22Rv1 (cell line): ENCODE measurements around the gene C18orf32.
A peak's percentile ranks its signal among the peaks of the same experiment; 100 is the strongest.

Experiments used
- H3K27ac ChIP-seq: fragments of 450-650 bp; 2 replicates; pipeline ENCODE4 v1.5.1; 2017
- ZFX ChIP-seq: fragments of 450-650 bp; IDR thresholded peaks from 2 replicates; pipeline ENCODE4 v1.6.1; 2017; ENCODE audit warnings: antibody characterized with exemption, borderline replicate concordance
- TF ChIP-seq, protein P1 (sequence below): fragments of 450-650 bp; IDR thresholded peaks from 2 replicates; pipeline ENCODE4 v1.5.1; 2017; ENCODE audit warnings: mild to moderate bottlenecking

The C18orf32 gene

GRCh38 chr18:49495480-49495879, 8.4 kb upstream of the C18orf32 start:
- no peak for TF ChIP-seq ZFX
- no peak overlapping the region for H3K27ac ChIP-seq

GRCh38 chr18:49495076-49495475, 8.0 kb upstream of the C18orf32 start:
- TF ChIP-seq, protein P1, sequence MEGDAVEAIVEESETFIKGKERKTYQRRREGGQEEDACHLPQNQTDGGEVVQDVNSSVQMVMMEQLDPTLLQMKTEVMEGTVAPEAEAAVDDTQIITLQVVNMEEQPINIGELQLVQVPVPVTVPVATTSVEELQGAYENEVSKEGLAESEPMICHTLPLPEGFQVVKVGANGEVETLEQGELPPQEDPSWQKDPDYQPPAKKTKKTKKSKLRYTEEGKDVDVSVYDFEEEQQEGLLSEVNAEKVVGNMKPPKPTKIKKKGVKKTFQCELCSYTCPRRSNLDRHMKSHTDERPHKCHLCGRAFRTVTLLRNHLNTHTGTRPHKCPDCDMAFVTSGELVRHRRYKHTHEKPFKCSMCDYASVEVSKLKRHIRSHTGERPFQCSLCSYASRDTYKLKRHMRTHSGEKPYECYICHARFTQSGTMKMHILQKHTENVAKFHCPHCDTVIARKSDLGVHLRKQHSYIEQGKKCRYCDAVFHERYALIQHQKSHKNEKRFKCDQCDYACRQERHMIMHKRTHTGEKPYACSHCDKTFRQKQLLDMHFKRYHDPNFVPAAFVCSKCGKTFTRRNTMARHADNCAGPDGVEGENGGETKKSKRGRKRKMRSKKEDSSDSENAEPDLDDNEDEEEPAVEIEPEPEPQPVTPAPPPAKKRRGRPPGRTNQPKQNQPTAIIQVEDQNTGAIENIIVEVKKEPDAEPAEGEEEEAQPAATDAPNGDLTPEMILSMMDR, result no peak
- TF ChIP-seq ZFX, result no peak
- no peak overlapping the region for H3K27ac ChIP-seq

GRCh38 chr18:49494660-49495059, 7.6 kb upstream of the C18orf32 start:
- no peak overlapping the region for H3K27ac ChIP-seq
- TF ChIP-seq ZFX, result no peak
- TF ChIP-seq, protein P1, result no peak

- H3K27ac ChIP-seq, result no peak overlapping the region; the same call in 1 of the 2 replicates
- no peak for TF ChIP-seq ZFX
- TF ChIP-seq, protein P1, result no peak
Observed at GRCh38 chr18:49492694-49493033, 5.6 kb upstream of the C18orf32 start.

DNA sequence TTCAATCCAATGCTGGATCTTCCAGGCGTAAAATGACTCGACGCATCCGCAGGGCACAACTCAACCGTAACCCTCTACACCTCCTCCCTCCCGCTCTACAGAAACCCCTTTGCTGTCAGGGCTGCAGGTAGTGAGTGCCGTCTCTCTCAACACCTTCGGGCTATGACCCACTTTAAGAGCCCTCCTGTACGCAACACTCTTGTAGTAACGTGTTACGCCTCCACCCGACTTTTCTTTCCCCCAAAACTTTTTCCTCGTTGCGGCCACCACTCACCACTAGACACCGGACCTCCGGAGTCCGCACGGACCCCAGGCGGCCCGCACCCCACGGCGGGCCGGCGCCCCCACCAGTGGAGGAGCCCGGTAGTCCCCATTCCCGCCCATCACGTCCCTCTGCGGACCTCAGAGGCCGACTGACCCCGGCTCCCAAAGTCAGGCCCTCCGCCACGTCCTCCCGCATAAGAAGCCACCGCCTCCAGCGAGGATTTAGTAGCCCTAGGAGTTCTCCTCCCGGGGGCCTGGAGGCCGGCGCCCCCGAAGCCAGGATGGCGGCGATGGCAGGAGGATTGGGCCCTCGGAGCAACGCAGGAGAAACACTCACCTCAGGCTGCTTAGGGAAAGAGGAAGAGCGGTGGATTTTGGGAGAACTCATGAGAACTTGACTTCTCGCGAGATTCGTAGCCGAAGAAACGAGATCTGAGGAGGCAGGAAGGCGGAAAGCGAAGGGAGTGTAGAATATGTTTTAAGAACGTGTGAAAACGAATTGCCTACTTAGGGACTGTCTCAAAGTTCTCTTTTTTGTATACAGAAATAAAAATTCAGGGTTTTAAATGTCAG, 5.0 kb upstream of the C18orf32 start, which contains the start of gene RPL17:
Gene RPL17, minus strand, starts transcription at position 609 of the 837 bp plus-strand sequence.
- peak within 1 kb of the TSS; percentile 93 for H3K27ac ChIP-seq
- TF ChIP-seq ZFX, result no peak
- TF ChIP-seq, protein P1, result no peak

DNA sequence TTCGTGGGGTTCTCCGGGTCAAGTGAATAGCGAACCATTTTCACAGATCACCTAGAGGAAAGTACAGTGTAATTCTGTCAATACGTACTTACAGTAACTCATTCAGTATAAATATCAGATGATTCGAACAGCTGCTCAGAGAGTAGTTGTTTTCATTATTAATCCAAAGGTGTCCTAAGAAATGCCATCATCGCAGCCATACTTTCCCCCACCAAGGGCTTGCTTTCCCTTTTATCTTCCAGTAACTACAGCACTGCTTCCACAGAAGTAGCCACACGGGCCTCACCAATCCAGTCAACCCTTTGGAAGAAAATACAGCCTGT, 4.5 kb upstream of the C18orf32 start:
- peak overlapping the region; percentile 93 for H3K27ac ChIP-seq
- TF ChIP-seq, protein P1, result no peak

DNA sequence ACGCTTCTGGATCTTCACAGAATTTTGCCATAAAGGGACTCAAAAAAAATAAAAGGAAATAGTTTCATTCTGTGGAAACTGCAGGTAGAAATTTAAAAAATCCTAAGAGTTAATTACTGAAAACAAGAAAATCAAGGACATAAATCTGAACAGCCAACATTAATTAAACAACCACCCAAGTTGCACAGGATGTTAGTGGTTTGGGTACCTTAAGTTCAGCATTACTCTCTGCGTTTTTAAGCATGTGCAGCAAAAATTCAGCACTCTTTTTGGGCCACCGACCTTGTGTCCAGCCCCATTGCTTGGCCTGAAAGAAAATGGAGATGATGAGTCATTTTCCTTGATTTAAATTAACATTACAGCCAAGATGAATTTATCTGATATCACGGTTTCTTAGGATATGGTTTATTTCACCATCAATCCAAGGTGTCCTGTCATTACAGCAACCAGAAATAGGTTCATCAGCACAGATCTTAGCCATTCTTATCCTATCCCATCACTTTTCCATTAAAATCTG, 3.3 kb upstream of the C18orf32 start:
- TF ChIP-seq, protein P1, result no peak
- no peak for TF ChIP-seq ZFX
- peak overlapping the region; percentile 93 for H3K27ac ChIP-seq
